GM12878 (cell line): ENCODE data around the gene CACNA2D2. TPM values are rescaled to one million over a fixed set of nuclear protein-coding genes. Genes with fewer than 3 reads are reported as not detected.

ENCODE experiments used
- ATAC-seq: fragments of 200-7000 bp; cut with Tn5 transposase; 3 replicates; pipeline ENCODE4 v1.9.1; 2020; ENCODE audit warnings: mild to moderate bottlenecking, moderate library complexity
- BruUV-seq: library from RNA; stranded (reverse); fragments of 400-500 nt; replicated peaks from 2 replicates; lab custom pipeline; 2021; lab: Mats Ljungman, UMichigan
- CTCF ChIA-PET: fragments of 300-600 bp; sonication (Branson Sonifier 250); formaldehyde crosslinking; extraction: SDS; loops from one replicate; lab custom pipeline; 2021; ENCODE audit warnings: inconsistent platforms; lab: Yijun Ruan, JAX
- POLR2A ChIA-PET: fragments of 350-600 bp; formaldehyde crosslinking; extraction: SDS; loops from one replicate; lab custom pipeline; 2021; ENCODE audit warnings: inconsistent platforms; lab: Charles Lee
- RAD21 ChIA-PET: fragments of 300-600 bp; sonication (Branson Sonifier 250); formaldehyde crosslinking; loops from one replicate; lab custom pipeline; 2023; ENCODE audit warnings: antibody characterized with exemption; ENCODE audit not compliant: unreplicated experiment; lab: Charles Lee
- SMC1A ChIA-PET: fragments of 300-600 bp; sonication (Branson Sonifier 250); formaldehyde crosslinking; loops from one replicate; lab custom pipeline; 2023; ENCODE audit not compliant: unreplicated experiment, uncharacterized antibody; lab: Charles Lee
- DNase-seq: peaks from one replicate; pipeline ENCODE4 v3.0.0-alpha.2; 2011; ENCODE audit warnings: low read depth, low spot score
- FAIRE-seq: peaks from 3 replicates; lab custom pipeline; 2011; peaks lifted over from hg19 to GRCh38; lab: Jason Lieb, UNC
- H2AFZ ChIP-seq: 2 replicates; pipeline ENCODE4 v1.6.0; 2011; ENCODE audit warnings: low read depth, low read length, control low read depth; ENCODE audit not compliant: control insufficient read depth
- H3K27ac ChIP-seq: 2 replicates; pipeline ENCODE4 v1.5.1; 2011; ENCODE audit warnings: control low read depth; ENCODE audit not compliant: control insufficient read depth, insufficient read depth
- H3K27me3 ChIP-seq, 2 experiments: replicated peaks in 1 of 2; 2 replicates each; pipeline versions ENCODE4 v1.6.0 to v1.6.1; 2011; ENCODE audit warnings: low read length in 1 of 2; ENCODE audit not compliant: control insufficient read depth in 2 of 2, insufficient read depth in 2 of 2
- H3K36me3 ChIP-seq, 2 experiments: 2 replicates each; pipeline ENCODE4 v1.5.1; 2011; ENCODE audit warnings: low read length in 1 of 2; ENCODE audit not compliant: control insufficient read depth in 2 of 2, insufficient read depth in 2 of 2
- H3K4me1 ChIP-seq: 2 replicates; pipeline ENCODE4 v1.6.1; 2011; ENCODE audit warnings: mild to moderate bottlenecking, low read length, moderate library complexity, mixed read lengths; ENCODE audit not compliant: control insufficient read depth, insufficient read depth
- H3K4me2 ChIP-seq: 2 replicates; pipeline ENCODE4 v1.6.0; 2011; ENCODE audit warnings: control low read depth; ENCODE audit not compliant: control insufficient read depth, insufficient read depth
- H3K4me3 ChIP-seq: fragments of 200-600 bp; sonication (generic); 2 replicates; pipeline ENCODE4 v1.5.1; 2016
- H3K79me2 ChIP-seq: 2 replicates; pipeline ENCODE4 v1.6.0; 2011; ENCODE audit warnings: low read length; ENCODE audit not compliant: control insufficient read depth, insufficient read depth
- H3K9ac ChIP-seq: 2 replicates; pipeline ENCODE4 v1.8.0; 2011; ENCODE audit warnings: low read length, control low read depth, mixed read lengths; ENCODE audit not compliant: control insufficient read depth, insufficient read depth
- H3K9me3 ChIP-seq: replicated peaks from 3 replicates; pipeline ENCODE4 v1.5.1; 2011; ENCODE audit warnings: mild to moderate bottlenecking, low read length; ENCODE audit not compliant: control insufficient read depth, insufficient read depth
- H4K20me1 ChIP-seq: 2 replicates; pipeline ENCODE4 v1.6.0; 2011; ENCODE audit not compliant: control insufficient read depth, insufficient read depth
- KAT2A ChIP-seq: conservative IDR thresholded peaks from 2 replicates; pipeline ENCODE4 v1.6.1; 2011; ENCODE audit warnings: low read depth, low read length; ENCODE audit not compliant: control insufficient read depth
- PRDM15 ChIP-seq: fragments of 450-650 bp; formaldehyde crosslinking; IDR thresholded peaks from 2 replicates; pipeline ENCODE4 v1.4.0; 2020; ENCODE audit warnings: mild to moderate bottlenecking, moderate library complexity
- WGBS: methylation state at CpG from one replicate; pipeline ENCODE4 v1.1.6; 2016; ENCODE audit warnings: low lambda C conversion rate; ENCODE audit not compliant: insufficient replicate concordance, insufficient coverage; ENCODE audit errors: missing lambda C conversion rate; 5-methylcytosine and 5-hydroxymethylcytosine counted together
- in situ Hi-C: fragments of 300-500 bp; cut with MboI; formaldehyde crosslinking; loops from 9 replicates; pipeline ENCODE4 v1.14.3; 2018; ENCODE audit warnings: mixed read lengths
- intact Hi-C: fragments of 100-400 bp; cut with micrococcal nuclease; formaldehyde crosslinking; loops from one replicate; pipeline ENCODE4 v1.14.2; 2022; ENCODE audit not compliant: unreplicated experiment
- polyA plus RNA-seq, 11 experiments: library from polyadenylated mRNA; depleted of rRNA in 4 of 11; unstranded in 6 of 11; stranded (reverse) in 5 of 11; fragments of >200 nt; fragmentation: Nextera tagmentation in 4 of 11; fragmentation: Illumina TruSeq in 1 of 11; extraction: Ambion mirVana in 4 of 11; extraction: Trizol in 1 of 11; gene quantifications; 1 replicate in 1 of 11; 2 replicates in 10 of 11; pipeline versions ENCODE4 v1.2.1 to v1.2.3, GENCODE V29; 2011 to 2016; ENCODE audit warnings: inconsistent platforms in 2 of 11, missing spikeins in 2 of 11, low read depth in 1 of 11
- total RNA-seq, 4 experiments: library from RNA; depleted of rRNA in 3 of 4; stranded (reverse); fragments of >200 nt in 3 of 4; fragmentation: Illumina TruSeq in 1 of 4; extraction: Trizol in 1 of 4; gene quantifications; 2 replicates each; pipeline versions ENCODE4 v1.2.1 to v1.2.3, GENCODE V29; 2013 to 2021

The CACNA2D2 gene
- total and polyA plus RNA-seq, 10 of the 15 experiments (the other 5 are each of a cell fraction or from before 2014, with no cell fraction given), result 0.03 to 0.07 TPM; not detected in 8

- Histone ChIP-seq H3K27me3 (peaks cover 5 to 8% of the 10 kb centered on the region in 2 experiments; a peak in 3 of 4 replicates), H3K9ac (no peak overlapping the region), H3K4me2 (no peak overlapping the region), H4K20me1 (no peaks in the 10 kb centered on the region), H3K27ac (no peak overlapping the region), H3K36me3 (no peaks in the 10 kb centered on the region), H2AFZ (no peak overlapping the region), H3K4me1 (no peaks in the 10 kb centered on the region), H3K4me3 (no peak overlapping the region), H3K79me2 (no peaks in the 10 kb centered on the region), H3K9me3 (no peaks in the 10 kb centered on the region)
- TF ChIP-seq KAT2A (no peak), PRDM15 (CRISPR knock-in tag) (no peak)
- DNase-seq, result no peak
- 29% methylated on average over 9 of the region's 9 CpGs for WGBS
- ATAC-seq, result no peak
- CTCF ChIA-PET, result no interaction called here
- POLR2A ChIA-PET, result no interaction called here
- SMC1A ChIA-PET, result no interaction called here
- intact Hi-C loops (no loop called here), in situ Hi-C loops (no loop called here)
- BruUV-seq, result no TSS peak
- FAIRE-seq, result no peak
- RAD21 ChIA-PET, result no interaction called here
Measured at GRCh38 chr3:50532062-50532705, 28.8 kb upstream of the CACNA2D2 start.
